WTC11 (cell line): ENCODE measurements around the gene LYST. TPM values are rescaled to one million over a fixed set of nuclear protein-coding genes. Genes with fewer than 3 reads are reported as not detected.
"Not testable (repeated sequence)": the region's sequence is repeated elsewhere in the genome, so short reads cannot be mapped to it uniquely, and the experiment has no call there.

Source experiments
- ATAC-seq: fragments of 200-7000 bp; cut with Tn5 transposase; 2 replicates; pipeline ENCODE4 v1.10.0; 2021; ENCODE audit warnings: mild to moderate bottlenecking, moderate library complexity
- CTCF ChIA-PET: fragments of 300-600 bp; sonication (Branson Sonifier 250); formaldehyde crosslinking; loops from one replicate; lab custom pipeline; 2021; ENCODE audit warnings: antibody characterized with exemption; lab: Charles Lee
- POLR2A ChIA-PET: fragments of 350-600 bp; sonication (Branson Sonifier 250); formaldehyde crosslinking; loops from one replicate; lab custom pipeline; 2021; ENCODE audit warnings: antibody characterized with exemption; lab: Charles Lee
- DNase-seq: peaks from one replicate; pipeline ENCODE4 v3.0.0; 2021; ENCODE audit warnings: low spot score
- H3K27ac Mint-ChIP-seq: 2 replicates; pipeline ENCODE4 v1.8.0; 2021; ENCODE audit warnings: mixed read lengths
- H3K27me3 Mint-ChIP-seq: 2 replicates; pipeline ENCODE4 v1.8.0; 2021; ENCODE audit warnings: low read depth, mild to moderate bottlenecking, moderate library complexity, mixed read lengths
- H3K36me3 Mint-ChIP-seq: 2 replicates; pipeline ENCODE4 v1.8.0; 2021; ENCODE audit warnings: mixed read lengths
- H3K4me1 Mint-ChIP-seq: 2 replicates; pipeline ENCODE4 v1.8.0; 2022; ENCODE audit warnings: mixed read lengths
- H3K4me3 Mint-ChIP-seq: 2 replicates; pipeline ENCODE4 v1.8.0; 2021; ENCODE audit warnings: mild to moderate bottlenecking, moderate library complexity, mixed read lengths
- H3K9me3 Mint-ChIP-seq: 2 replicates; pipeline ENCODE4 v1.8.0; 2021; ENCODE audit warnings: mixed read lengths
- AFF4 ChIP-seq: sonication (generic); formaldehyde crosslinking; IDR thresholded peaks from 2 replicates; pipeline ENCODE4 v1.8.1; 2023; ENCODE audit warnings: mild to moderate bottlenecking, missing genetic modification reagents, borderline replicate concordance
- AR ChIP-seq: fragments of 250-450 bp; sonication (Bioruptor Pico); IDR thresholded peaks from 2 replicates; pipeline ENCODE4 v1.9.0; 2021; ENCODE audit warnings: mild to moderate bottlenecking
- ATF3 ChIP-seq: sonication (generic); formaldehyde crosslinking; conservative IDR thresholded peaks from 2 replicates; pipeline ENCODE4 v1.8.1; 2022; ENCODE audit warnings: mild to moderate bottlenecking, missing genetic modification reagents
- CBFB ChIP-seq: sonication (generic); formaldehyde crosslinking; IDR thresholded peaks from 2 replicates; pipeline ENCODE4 v1.8.1; 2022; ENCODE audit warnings: mild to moderate bottlenecking, low read depth, missing genetic modification reagents
- CREM ChIP-seq: sonication (generic); formaldehyde crosslinking; IDR thresholded peaks from 2 replicates; pipeline ENCODE4 v1.8.1; 2022; ENCODE audit warnings: mild to moderate bottlenecking, missing genetic modification reagents, moderate library complexity
- E2F5 ChIP-seq: sonication (generic); formaldehyde crosslinking; IDR thresholded peaks from 2 replicates; pipeline ENCODE4 v1.8.1; 2022; ENCODE audit warnings: mild to moderate bottlenecking, moderate library complexity, missing genetic modification reagents
- FOXP1 ChIP-seq: sonication (generic); formaldehyde crosslinking; IDR thresholded peaks from 2 replicates; pipeline ENCODE4 v1.8.0; 2022; ENCODE audit warnings: missing genetic modification reagents, mild to moderate bottlenecking, moderate library complexity, borderline replicate concordance
- GABPB1 ChIP-seq: sonication (generic); formaldehyde crosslinking; IDR thresholded peaks from 2 replicates; pipeline ENCODE4 v1.8.1; 2023; ENCODE audit warnings: mild to moderate bottlenecking, missing genetic modification reagents
- GRHL2 ChIP-seq: fragments of 250-450 bp; sonication (Bioruptor Pico); IDR thresholded peaks from 2 replicates; pipeline ENCODE4 v1.8.0; 2022; ENCODE audit warnings: mild to moderate bottlenecking, moderate library complexity; ENCODE audit not compliant: insufficient replicate concordance, severe bottlenecking
- GTF2I ChIP-seq: fragments of 250-450 bp; sonication (Bioruptor Pico); conservative IDR thresholded peaks from 2 replicates; pipeline ENCODE4 v1.4.0; 2021; ENCODE audit warnings: mild to moderate bottlenecking
- KAT7 ChIP-seq: sonication (generic); formaldehyde crosslinking; IDR thresholded peaks from 2 replicates; pipeline ENCODE4 v1.8.1; 2023; ENCODE audit warnings: missing genetic modification reagents, mild to moderate bottlenecking, borderline replicate concordance
- MYBL2 ChIP-seq: sonication (generic); formaldehyde crosslinking; IDR thresholded peaks from 2 replicates; pipeline ENCODE4 v1.8.1; 2023; ENCODE audit warnings: mild to moderate bottlenecking, moderate library complexity, missing genetic modification reagents
- RELA ChIP-seq: sonication (generic); formaldehyde crosslinking; IDR thresholded peaks from 2 replicates; pipeline ENCODE4 v1.8.1; 2022; ENCODE audit warnings: missing genetic modification reagents, mild to moderate bottlenecking, borderline replicate concordance
- SMAD3 ChIP-seq: sonication (generic); formaldehyde crosslinking; IDR thresholded peaks from 2 replicates; pipeline ENCODE4 v1.8.0; 2022; ENCODE audit warnings: missing genetic modification reagents, mild to moderate bottlenecking, borderline replicate concordance
- SOX15 ChIP-seq: fragments of 250-450 bp; sonication (Bioruptor Pico); IDR thresholded peaks from 2 replicates; pipeline ENCODE4 v1.9.0; 2021; ENCODE audit warnings: mild to moderate bottlenecking
- TCF7 ChIP-seq: sonication (generic); formaldehyde crosslinking; IDR thresholded peaks from 2 replicates; pipeline ENCODE4 v1.8.0; 2022; ENCODE audit warnings: mild to moderate bottlenecking, low read depth, missing genetic modification reagents, moderate library complexity
- ZBTB21 ChIP-seq: sonication (generic); formaldehyde crosslinking; IDR thresholded peaks from 2 replicates; pipeline ENCODE4 v1.8.1; 2023; ENCODE audit warnings: mild to moderate bottlenecking, missing genetic modification reagents, borderline replicate concordance
- ZNF138 ChIP-seq: sonication (generic); formaldehyde crosslinking; conservative IDR thresholded peaks from 2 replicates; pipeline ENCODE4 v1.8.1; 2022; ENCODE audit warnings: mild to moderate bottlenecking, moderate library complexity, missing genetic modification reagents
- ZNF232 ChIP-seq: sonication (generic); formaldehyde crosslinking; IDR thresholded peaks from 2 replicates; pipeline ENCODE4 v1.8.0; 2022; ENCODE audit warnings: mild to moderate bottlenecking, missing genetic modification reagents
- ZNF396 ChIP-seq: fragments of 250-450 bp; sonication (Bioruptor Pico); IDR thresholded peaks from 2 replicates; pipeline ENCODE4 v1.8.0; 2021; ENCODE audit warnings: mild to moderate bottlenecking, moderate library complexity, borderline replicate concordance
- total RNA-seq: library from RNA; stranded (reverse); gene quantifications from 3 replicates; pipeline ENCODE4 v1.2.3, GENCODE V29; 2021

Gene LYST
- total RNA-seq, 1 experiment from 2014 or later: 0.59 TPM

- not testable (repeated sequence) for ATAC-seq, H3K27ac Mint-ChIP-seq, DNase-seq, H3K4me3 Mint-ChIP-seq, H3K36me3 Mint-ChIP-seq, H3K9me3 Mint-ChIP-seq
- peak; percentile 47; the same call in 1 of the 2 replicates for TF ChIP-seq GABPB1 (CRISPR knock-in tag)
- H3K27me3 Mint-ChIP-seq: peaks cover 15% of the 10 kb centered on the region
- ChIA-PET CTCF (interaction anchor here (2.3 kb wide), 1 partner anchor 46 kb away, joined by 6 read pairs; no protein-coding TSS in a partner anchor), POLR2A (interaction anchor here (0.6 kb wide), 1 partner anchor 83 kb away, joined by 3 read pairs; no protein-coding TSS in a partner anchor)
- H3K4me1 Mint-ChIP-seq: peaks cover 70% of the 10 kb centered on the region
Measured at GRCh38 chr1:235647537-235647936, 219.2 kb downstream of the LYST start.

GRCh38 chr1:235646463-235646862 is 220.2 kb downstream of the LYST start:
- TF ChIP-seq ZNF138 (CRISPR knock-in tag): no peak
- TF ChIP-seq GTF2I: no peak
- no peak for TF ChIP-seq E2F5
- no peak for TF ChIP-seq SOX15
- TF ChIP-seq FOXP1 (CRISPR knock-in tag): no peak
- no peak for TF ChIP-seq ZNF232 (CRISPR knock-in tag)
- no peak for TF ChIP-seq MYBL2 (CRISPR knock-in tag)
- no peak for TF ChIP-seq GRHL2 (CRISPR knock-in tag)
- no peak for TF ChIP-seq SMAD3 (CRISPR knock-in tag)
- TF ChIP-seq TCF7 (CRISPR knock-in tag): no peak
- TF ChIP-seq CBFB (CRISPR knock-in tag): no peak
- TF ChIP-seq ZBTB21 (CRISPR knock-in tag): no peak
- TF ChIP-seq AR (CRISPR knock-in tag): no peak
- TF ChIP-seq KAT7 (CRISPR knock-in tag): no peak
- TF ChIP-seq CREM (CRISPR knock-in tag): no peak
- TF ChIP-seq ATF3 (CRISPR knock-in tag): no peak
- no peak for TF ChIP-seq AFF4
- TF ChIP-seq RELA (CRISPR knock-in tag): no peak
- TF ChIP-seq ZNF396: no peak
- Mint-ChIP-seq H3K4me3 (no peak overlapping the region), H3K4me1 (peaks cover 74% of the 10 kb centered on the region), H3K27ac (no peak overlapping the region; the same call in 1 of the 2 replicates), H3K9me3 (no peaks in the 10 kb centered on the region), H3K27me3 (peaks cover 9% of the 10 kb centered on the region), H3K36me3 (no peaks in the 10 kb centered on the region)
- ATAC-seq (no peak), DNase-seq (no peak)
- CTCF ChIA-PET: interaction anchor here (1.1 to 2.3 kb wide), 2 partner anchors 45 to 48 kb away, joined by 3 to 6 read pairs; no protein-coding TSS in a partner anchor
- POLR2A ChIA-PET: interaction anchor here (0.8 kb wide), 1 partner anchor 142 kb away, joined by 4 read pairs; the partner anchor contains the start of gene B3GALNT2
